Skeletal muscle cell (primary cell): Measurements from ENCODE around the gene RAD23A.
"Not testable (repeated sequence)": the region's sequence is repeated elsewhere in the genome, so short reads cannot be mapped to it uniquely, and the experiment has no call there.

Experiments
- DNase-seq: peaks from one replicate; pipeline ENCODE4 v3.0.0-alpha.2; 2010; ENCODE audit warnings: low read depth
- H3K4me3 ChIP-seq: 2 replicates; pipeline ENCODE4 v1.5.1; 2011; ENCODE audit warnings: low read depth, mild to moderate bottlenecking, control low read depth, low read length, moderate library complexity

Gene RAD23A

DNA sequence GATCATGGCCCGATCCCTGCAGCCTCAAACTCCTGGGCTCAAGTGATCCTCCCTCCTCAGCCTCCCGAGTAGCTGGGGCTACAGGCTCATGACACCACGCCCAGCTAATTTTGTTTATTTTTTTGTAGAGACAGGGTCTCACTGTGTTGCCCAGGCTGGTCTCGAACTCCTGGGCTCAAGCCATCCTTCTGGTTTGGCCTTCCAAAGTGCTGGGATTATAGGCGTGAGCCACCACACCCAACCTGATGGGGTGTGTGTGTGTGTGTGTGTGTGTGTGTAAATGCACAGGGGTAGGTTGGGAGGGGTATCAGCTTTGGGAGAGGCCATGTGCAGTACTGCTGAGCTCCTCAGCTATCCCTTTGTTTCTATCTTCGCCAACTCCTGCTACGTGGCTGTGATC lies 30.4 kb downstream of the RAD23A start:
- H3K4me3 ChIP-seq, DNase-seq: not testable (repeated sequence)

DNA sequence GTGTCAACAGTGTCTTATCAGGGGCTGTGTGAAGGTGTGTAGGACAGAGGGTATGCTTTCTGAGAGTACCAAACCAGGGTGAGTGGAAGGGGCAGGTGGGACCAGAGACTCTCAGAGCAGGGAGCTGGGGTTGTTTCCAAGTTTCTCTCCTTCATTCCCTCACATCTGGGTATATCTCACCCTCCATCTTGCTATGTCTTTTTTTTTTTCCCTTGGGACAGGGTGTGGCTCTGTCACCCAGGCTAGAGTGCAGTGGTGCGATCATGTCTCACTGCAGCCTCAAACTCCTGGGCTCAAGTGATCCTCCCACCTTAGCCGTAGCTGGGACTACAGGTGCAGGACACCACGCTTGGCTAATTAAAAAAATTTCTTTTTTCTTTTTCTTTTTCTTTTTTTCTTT lies 34.3 kb downstream of the RAD23A start:
- H3K4me3 ChIP-seq, result no peak overlapping the region

DNA sequence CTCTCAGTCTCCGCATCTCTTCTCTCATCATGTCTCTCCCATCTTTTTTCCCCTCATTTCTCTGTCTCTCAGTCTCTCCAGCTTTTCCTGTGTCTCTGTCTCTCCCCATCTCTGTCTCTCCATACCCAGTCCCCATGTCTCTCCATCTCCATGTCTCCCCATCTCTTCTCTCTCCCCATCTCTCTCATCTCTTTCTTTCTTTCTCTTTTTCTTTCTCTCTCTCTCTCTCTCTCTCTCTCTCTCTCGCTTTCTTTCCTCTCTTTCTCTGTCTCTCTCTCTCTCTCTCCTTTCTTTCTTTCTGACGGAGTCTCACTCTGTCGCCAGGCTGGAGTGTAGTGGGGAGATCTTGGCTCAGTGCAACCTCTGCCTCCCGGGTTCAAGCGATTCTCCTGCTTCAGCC lies 37.0 kb downstream of the RAD23A start:
- DNase-seq, result no peak
- H3K4me3 ChIP-seq, result no peak overlapping the region

More for the DNA sequence above, 34.3 kb downstream of the RAD23A start:
- no peak for DNase-seq

DNA sequence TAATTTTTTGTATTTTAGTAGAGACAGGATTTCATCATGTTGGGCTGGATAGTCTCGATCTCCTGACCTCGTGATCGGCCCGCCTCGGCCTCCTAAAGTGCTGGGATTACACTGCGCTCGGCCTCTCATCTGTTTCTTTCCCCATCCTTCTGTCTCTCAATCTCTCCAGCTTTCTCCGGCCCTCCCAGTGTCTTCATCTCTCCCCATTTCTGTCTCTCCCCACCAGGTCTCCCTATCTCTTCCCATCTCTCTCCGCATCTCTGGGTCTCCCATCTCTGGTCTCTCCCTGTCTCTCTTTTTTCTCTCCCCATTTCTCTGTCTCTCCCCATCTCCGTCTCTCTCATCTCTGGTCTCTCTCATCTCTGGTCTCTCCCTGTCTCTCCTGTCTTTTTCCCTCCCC lies 37.4 kb downstream of the RAD23A start:
- DNase-seq, result no peak
- peak overlapping the region; percentile 43 for H3K4me3 ChIP-seq

DNA sequence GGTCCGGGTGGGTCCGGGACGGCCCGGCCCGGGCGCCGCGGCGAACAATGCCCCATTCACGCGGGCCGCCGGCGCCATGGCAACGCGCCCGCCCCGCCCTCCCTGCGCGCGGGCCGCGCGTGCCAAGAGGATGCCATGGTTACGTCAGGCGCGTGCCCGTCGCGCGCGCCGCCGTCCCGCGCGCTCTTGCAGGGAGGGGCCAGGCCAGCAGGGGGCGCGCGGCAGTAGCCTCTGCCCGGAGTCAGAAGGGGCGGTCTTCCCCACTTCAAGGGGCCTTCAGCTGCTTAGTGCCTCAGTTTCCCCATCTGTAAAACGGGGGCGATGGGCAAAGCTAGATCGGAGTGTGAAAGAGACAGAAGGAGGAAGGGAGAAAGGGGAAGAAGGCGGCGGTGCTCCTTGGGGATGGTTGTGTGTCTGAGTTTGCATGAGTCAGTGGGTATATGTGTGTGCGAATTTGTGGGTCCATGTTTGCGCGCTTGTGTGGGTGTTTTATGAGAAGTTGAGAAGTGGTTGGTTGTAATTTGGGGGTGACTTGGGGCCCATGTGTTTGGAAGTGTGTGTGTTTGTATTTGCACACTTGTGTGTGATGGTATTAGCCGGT lies 38.0 kb downstream of the RAD23A start:
- DNase-seq, result no peak
- peak overlapping the region; percentile 43 for H3K4me3 ChIP-seq

DNA sequence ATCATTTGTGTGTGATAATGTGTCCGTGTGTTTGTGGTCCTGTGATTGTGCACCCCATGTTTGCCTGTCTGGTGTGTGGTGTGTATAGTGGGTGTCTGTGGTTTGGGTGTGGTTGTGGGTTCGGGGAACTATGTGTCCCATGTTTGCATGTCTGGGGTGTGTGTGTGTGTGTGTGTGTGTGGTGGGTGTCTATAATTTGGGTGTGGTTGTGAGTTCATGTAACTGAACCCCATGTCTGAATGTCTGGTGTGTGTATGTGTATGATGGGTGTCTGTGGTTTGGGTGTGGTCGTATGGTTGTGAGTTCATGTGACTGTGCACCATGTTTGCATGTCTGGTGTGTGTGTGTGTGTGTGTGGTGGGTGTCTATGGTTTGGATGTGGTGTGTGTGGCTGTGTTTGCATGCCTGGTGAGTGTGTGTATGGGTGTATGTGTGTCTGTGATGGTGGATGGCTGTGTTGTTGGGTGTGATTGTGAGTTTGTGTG lies 38.5 kb downstream of the RAD23A start:
- no peak for DNase-seq
- no peak overlapping the region for H3K4me3 ChIP-seq

DNA sequence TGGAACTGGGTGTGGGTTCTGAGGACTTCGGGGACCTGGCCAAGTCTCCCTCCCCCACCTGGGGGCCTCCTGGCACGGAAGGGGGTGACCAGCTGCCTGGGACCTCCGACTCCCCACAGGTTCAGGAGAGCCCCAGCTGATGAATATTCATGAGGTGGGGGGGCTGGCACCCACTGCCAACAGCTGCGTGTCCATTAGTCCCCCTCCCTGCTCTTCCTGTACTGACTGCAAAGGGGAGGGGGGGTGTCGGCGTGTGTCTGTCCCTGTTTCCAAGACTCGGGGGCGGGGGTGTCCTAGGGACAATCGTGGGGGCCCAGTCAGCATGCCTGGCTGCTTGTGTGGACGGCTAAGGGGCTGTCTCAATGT lies 39.0 kb downstream of the RAD23A start:
- H3K4me3 ChIP-seq, result no peak overlapping the region
- no peak for DNase-seq

DNA sequence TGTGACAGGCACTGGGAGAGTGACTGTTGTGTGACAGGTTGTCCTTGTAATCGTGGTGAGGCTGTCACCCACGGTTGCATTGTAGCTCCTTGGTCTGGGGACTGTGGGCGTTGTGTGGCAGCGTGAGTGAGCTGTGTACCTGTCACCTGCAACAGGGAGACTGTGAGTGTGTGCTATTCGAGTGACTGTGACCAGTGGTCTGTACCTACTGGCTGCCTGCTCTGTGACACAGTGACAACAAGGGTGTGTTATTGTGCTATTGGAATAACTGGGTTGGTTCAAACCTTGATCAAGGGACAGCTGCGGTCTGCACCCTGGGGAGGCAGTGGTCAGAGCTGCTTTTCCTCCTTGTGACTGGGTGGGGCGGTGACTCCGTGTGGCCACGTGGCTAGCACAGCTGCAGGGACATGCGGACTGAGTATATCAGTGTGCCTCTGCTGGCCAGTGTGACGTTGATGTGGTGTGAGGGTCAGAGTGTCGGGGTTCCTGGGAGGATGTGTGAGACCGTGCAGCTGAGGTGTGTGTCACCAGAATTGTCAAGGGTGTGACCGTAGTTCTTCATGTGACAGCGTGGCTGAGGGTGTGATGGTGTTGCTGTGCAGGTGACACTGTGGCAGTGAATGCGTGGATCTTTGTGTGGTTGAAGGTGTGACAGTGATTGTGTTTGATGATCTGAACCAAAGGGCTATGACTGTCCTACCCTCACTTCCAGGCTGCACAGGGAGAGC lies 39.6 kb downstream of the RAD23A start:
- no peak overlapping the region for H3K4me3 ChIP-seq

DNA sequence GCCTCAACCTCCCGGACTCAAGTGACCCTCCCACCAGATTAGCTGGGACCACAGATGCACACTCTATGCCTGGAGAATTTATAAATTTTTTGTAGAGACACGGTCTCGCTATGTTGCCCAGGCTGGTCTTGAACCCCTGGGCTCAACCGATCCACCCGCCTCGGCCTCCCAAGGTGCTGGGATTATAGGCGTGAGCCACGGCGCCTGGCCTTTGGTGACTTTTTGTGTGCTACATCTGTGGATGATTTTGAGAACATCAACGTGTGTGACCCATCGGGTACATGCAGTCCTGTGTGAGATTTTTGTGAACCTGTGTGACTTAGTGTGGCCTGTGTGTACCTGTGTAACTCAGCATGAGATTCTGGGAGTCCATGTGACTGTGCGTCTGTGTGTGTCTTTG lies 41.1 kb downstream of the RAD23A start:
- H3K4me3 ChIP-seq, result no peak overlapping the region
- DNase-seq, result no peak

More for the DNA sequence above, 39.6 kb downstream of the RAD23A start:
- DNase-seq, result peak; percentile 44

DNA sequence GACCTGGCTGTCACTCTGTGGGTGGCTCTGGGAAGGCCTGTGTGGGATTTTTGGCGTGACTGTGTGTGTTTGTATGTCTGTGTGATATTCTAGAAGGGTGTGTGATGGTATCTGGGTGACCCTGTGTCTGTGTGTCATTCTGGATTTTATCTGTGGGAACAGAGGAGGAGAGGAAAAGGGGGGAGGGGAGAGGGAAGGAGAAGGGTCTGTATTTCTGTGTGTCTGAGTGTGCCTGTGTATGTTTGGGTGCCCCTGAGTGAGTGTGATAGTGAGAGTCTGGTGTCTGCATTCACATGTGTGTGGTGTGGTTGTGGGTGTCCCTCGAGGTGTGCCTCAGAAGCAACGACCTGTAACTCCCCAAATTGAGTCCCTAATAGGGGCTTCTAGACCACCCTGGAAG lies 41.5 kb downstream of the RAD23A start:
- H3K4me3 ChIP-seq, result no peak overlapping the region
- no peak for DNase-seq

DNA sequence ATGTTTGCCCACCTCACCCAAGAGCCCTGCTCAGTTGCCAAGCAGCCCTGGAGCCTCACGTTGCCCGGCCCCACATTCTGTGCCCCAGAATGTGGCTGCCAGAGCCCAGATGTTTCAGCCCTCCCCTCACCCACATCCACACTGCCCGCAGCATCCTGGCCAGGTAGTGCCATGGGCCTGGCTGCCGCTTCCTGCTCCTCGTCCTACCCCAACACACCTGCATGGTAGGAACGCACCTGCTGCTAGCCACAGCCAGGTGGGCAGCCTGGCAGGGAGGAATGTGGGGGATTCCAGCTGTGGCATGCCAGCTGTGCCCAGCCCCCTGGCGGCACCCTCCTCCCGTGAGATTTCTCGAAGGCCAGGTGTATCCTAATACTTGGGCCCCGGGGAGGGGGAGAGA lies 42.1 kb downstream of the RAD23A start:
- no peak overlapping the region for H3K4me3 ChIP-seq
- DNase-seq, result no peak

DNA sequence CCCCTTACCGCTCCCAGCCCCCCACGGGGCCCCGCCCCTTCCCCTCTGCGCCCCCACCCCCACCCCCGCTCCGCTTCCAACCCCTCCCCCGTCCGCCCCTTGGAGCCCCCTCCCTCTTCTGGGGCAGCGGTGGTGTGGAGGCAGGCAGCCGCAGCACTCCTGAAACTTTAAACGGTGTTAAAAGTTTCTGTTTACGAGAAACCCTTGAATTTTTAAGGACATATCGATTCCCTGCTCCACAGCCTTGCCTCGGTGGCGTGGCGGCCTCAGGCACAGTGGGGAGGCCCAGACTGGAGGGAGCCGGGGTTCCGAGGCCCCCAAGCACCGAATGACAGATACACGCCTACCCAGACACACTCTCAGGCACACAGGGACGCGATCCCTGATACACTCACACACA lies 44.8 kb downstream of the RAD23A start:
- no peak for DNase-seq

DNA sequence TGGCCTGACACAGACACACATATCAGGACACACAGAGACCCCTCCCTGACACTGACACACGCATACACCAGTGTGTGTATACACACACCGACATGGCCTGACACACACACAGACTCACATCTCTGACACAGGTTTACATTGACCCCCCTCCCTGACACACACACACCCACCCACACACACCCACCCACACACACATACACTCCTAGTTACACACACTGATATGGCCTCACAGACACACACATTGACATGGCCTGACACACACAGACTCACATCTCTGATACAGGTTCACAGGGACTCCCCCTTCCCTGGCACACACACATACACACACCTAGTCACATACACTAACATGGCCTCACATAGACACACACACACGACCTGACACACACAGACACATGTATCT lies 45.2 kb downstream of the RAD23A start:
- no peak overlapping the region for H3K4me3 ChIP-seq
- DNase-seq, result no peak

More for the DNA sequence above, 44.8 kb downstream of the RAD23A start:
- H3K4me3 ChIP-seq, result no peak overlapping the region

DNA sequence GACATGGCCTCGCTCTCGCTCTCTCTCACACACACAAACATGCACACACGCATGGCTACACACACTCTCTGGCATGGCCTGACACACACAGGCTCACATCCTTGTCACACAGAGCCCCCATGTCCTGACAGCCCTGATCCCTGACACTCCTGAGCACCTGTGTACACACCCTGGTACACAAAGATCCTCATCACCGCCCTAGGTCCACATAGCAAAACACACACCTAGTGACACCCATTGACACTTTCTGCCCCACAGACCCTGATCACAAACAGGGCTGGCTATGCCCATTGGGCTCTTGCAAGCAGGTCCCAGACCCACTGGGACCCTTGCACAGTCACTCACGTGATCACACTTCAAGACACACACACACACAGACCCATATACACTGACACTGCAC lies 45.6 kb downstream of the RAD23A start:
- no peak overlapping the region for H3K4me3 ChIP-seq
- DNase-seq, result no peak

DNA sequence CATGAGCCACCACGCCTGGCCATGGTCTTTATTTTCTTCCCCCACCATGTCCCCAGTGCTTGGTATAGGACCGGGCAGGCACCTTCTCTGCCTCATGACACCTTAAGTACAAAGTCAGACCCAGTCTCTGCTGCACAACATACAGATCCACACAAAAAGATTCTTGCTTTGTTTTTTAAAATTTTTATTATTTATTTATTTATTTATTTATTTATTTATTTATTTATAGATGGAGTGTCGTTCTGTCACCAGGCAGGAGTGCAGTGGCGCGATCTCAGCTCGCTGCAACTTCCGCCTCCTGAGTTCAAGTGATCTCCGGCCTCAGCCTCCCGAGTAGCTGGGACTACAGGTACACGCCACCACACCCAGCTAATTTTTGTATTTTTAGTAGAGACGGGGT lies 47.1 kb downstream of the RAD23A start:
- DNase-seq, result no peak
- no peak overlapping the region for H3K4me3 ChIP-seq

DNA sequence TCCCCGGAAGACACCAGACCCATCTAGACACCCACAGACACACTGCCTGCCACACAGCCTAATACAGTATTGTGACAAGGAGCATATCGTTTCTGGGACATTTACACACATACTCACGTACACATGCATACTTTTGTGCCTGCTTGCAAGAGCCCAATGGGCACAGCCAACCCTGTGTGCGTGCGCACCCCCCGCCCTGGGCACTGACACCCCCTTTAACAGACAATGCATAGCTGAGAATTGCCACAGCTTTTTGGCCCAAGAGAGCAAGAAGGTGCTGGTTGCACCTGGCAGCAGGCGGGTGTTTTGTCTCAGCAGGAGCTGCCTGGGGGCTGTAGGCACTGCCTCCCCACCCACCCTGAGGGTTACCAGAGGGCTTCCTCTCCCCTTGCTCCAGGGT lies 47.9 kb downstream of the RAD23A start:
- H3K4me3 ChIP-seq, result no peak overlapping the region
- no peak for DNase-seq

DNA sequence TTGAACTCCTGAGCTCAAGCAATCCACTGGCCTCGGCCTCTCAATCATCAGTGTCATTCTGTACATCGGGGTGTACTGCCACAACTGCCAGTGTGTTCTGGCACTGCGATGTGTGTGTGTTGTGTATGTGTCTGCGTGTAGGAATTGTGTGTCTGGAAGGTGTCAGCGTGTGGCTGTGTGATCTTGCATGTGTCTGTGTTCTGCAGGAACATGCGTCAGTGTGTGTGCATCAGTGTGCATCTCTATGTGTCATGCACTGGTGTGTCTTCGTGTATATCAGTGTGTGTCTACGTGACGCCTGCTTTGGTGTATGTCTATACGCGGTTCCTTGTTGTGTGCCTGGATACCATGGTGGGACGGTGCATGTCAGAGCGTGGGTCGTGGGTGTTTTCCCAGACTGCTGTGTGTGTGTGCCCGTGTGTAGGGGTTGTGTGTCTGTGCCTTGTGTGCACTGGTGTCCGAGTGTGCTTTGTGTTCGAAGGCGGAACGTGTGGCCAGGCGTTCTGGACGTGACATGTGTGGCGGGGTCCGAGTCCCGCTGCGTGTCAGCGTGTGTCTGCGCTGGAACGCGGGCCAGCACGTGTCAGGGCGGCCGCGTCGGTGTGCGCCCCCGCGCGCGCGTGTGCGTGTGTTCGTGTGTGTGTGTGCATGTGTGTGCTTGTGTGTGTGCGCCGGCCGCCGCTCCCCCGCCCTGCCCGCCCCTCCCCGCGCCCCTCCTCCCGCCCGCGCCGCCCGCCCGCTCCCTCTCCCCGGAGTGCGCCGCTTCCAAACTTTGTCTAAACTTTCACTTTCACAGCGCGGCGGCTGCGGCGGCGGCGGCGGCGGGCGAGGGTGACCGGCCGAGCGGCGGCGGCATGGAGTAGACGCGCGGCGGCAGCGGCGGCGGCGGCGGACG lies 49.3 kb downstream of the RAD23A start, which contains the start of gene NFIX:
NFIX (plus strand) TSS at position 775 of the 895 bp plus-strand sequence. CDS start 363 bp downstream, outside the sequence.
- no peak for DNase-seq
- H3K4me3 ChIP-seq, result peak within 1 kb of the TSS; percentile 74

DNA sequence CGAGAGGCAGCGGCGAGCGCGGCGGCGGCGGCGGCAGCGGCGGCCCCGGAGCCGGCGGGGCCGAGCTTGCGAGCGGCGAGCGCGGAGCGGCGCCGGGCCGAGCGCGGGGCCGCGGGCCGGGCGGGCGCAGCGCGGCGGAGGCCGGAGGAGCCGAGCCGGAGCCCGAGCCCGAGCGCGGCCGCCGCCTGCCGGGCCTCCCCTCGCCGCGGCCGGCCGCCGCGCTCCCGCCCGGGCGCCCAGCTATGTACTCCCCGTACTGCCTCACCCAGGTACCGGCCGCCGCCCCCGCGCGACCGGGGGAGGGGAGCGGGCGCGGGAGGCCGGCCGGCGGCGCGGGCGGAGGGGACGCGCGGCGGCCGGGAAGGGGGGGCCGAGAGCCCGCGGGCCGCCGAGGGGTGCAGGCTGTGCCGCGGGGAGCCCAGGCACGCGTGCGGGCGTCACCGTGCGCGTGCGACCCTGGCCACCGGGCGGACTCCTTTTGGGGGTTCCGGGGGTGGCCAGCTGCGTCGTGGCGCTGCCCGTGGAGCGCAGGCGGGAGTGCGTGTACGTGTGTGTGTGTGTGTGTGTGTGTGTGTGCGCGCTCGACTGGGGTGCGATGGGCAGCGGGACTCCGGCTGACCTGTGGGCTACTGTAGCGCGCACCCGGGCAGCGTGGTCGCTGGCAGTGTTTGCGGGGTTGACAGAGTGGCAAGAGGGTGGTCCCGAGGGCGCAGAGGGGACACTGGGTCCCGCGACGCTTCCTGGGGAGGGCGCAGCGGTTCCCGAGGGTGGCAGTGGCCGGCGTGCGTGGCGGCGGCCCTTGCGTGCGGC lies 50.1 kb downstream of the RAD23A start:
- no peak for DNase-seq
- H3K4me3 ChIP-seq, result peak overlapping the region; percentile 74

DNA sequence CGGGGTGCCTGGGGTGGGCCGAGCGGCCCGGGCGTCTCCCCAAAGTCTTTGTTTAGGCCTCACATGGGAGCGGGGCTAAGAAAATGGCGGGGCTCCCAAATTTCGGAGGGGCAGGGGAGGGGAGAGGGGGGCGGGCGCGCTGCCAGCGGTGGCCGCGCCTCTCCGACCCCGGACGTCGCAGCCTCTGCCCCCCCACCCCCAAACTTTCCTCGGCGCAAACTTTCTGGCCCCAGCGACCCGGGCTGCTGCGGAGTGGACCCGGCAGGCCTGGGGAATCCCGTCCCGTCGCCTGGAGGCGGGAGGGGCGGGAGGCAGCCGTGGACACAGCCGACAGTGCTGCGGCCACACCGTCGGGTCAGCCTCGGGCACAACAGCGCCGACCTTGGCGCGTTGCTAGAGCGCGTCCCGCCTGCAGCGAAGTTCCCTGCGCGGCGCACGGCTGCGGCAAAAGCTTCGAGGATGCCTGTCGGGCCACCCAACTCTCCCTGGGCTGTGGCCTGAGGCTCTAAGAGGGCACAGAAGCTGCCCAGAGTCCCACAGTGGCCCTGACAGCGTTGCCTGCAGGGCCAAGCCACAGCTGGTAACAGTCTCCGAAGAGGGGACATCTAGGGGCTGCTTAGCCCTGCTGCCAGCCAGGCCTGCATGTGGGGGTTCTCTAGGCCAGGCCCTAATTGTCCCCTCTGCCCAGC lies 50.9 kb downstream of the RAD23A start:
- no peak for DNase-seq
- H3K4me3 ChIP-seq, result peak overlapping the region; percentile 74
